ENCODE results near the gene NUBP2. TPM values are rescaled to one million over a fixed set of nuclear protein-coding genes. Genes with fewer than 3 reads are reported as not detected.

NUBP2 gene
- total and polyA plus RNA-seq, 8 donors, result 20.4 to 58.8 (median 31.0) TPM

GRCh38 chr16:1768061-1768766 lies 14.5 kb upstream of the NUBP2 start:
- intact Hi-C loops (cut with DNase I), result no loop called here
- Histone ChIP-seq H3K4me1 (peaks cover 0 to 6% (median 0%) of the 10 kb centered on the region in 3 donors), H3K27me3 (no peaks in the 10 kb centered on the region), H3K36me3 (peaks cover 0 to 41% (median 10%) of the 10 kb centered on the region in 3 donors), H3K4me3 (no peak overlapping the region), H3K27ac (no peak overlapping the region), H3K9me3 (no peaks in the 10 kb centered on the region)
- DNase-seq (peak in 2 of 6 donors; percentile 62 to 85), FAIRE-seq (no peak), ATAC-seq (no peak)
- TF ChIP-seq CTCF (IDR thresholded peaks at IDR 0.05), result no peak
- 89 to 91% methylated on average over 41 of the region's 41 CpGs for WGBS, 2 donors

GRCh38 chr16:1768767-1769401 lies 13.9 kb upstream of the NUBP2 start:
- peak in 1 of 6 donors; percentile 72 for DNase-seq
- Histone ChIP-seq H3K36me3 (peaks cover 0 to 37% (median 10%) of the 10 kb centered on the region in 3 donors), H3K9me3 (no peaks in the 10 kb centered on the region), H3K4me3 (no peak overlapping the region), H3K27ac (no peak overlapping the region), H3K27me3 (no peaks in the 10 kb centered on the region), H3K4me1 (peaks cover 0 to 6% (median 0%) of the 10 kb centered on the region in 3 donors)
- no peak for TF ChIP-seq CTCF (IDR thresholded peaks at IDR 0.05)
- intact Hi-C loops (cut with DNase I), result no loop called here
- no peak for FAIRE-seq
- WGBS, 2 donors, result 85 to 87% methylated on average over 26 of the region's 26 CpGs
- no peak for ATAC-seq

GRCh38 chr16:1769402-1770300 lies 13.1 kb upstream of the NUBP2 start:
- WGBS, 2 donors, result 75 to 76% methylated on average over 23 to 27 of the region's 27 CpGs
- H3K4me1 ChIP-seq, result peaks cover 7 to 12% (median 8%) of the 10 kb centered on the region in 3 donors
- no peaks in the 10 kb centered on the region for H3K27me3 ChIP-seq
- H3K9me3 ChIP-seq, result no peaks in the 10 kb centered on the region
- ATAC-seq, result no peak
- no peak for FAIRE-seq
- peak overlapping the region in 3 of 4 donors; percentile 51 to 70 (median 68) for H3K27ac ChIP-seq
- peak in 2 of 6 donors; percentile 60 to 85 for DNase-seq
- intact Hi-C loops (cut with DNase I), result no loop called here
- H3K4me3 ChIP-seq, result peak overlapping the region in 2 of 4 donors; percentile 87 to 100
- TF ChIP-seq CTCF (IDR thresholded peaks at IDR 0.05), result no peak
- peaks cover 0 to 31% (median 5%) of the 10 kb centered on the region in 3 donors for H3K36me3 ChIP-seq

GRCh38 chr16:1770328-1771187 lies 12.2 kb upstream of the NUBP2 start:
- Histone ChIP-seq H3K27ac (peak overlapping the region; percentile 51 to 70 (median 62)), H3K36me3 (peaks cover 0 to 22% (median 0%) of the 10 kb centered on the region in 3 donors), H3K4me1 (peaks cover 9 to 13% (median 9%) of the 10 kb centered on the region in 3 donors), H3K9me3 (no peaks in the 10 kb centered on the region), H3K4me3 (peak overlapping the region; percentile 87 to 100 (median 96)), H3K27me3 (no peaks in the 10 kb centered on the region)
- peak; percentile 17 to 29 (median 28) for ATAC-seq
- no peak for FAIRE-seq
- 2 to 3% methylated on average over 63 to 81 of the region's 81 CpGs for WGBS, 2 donors
- intact Hi-C loops (cut with DNase I), result no loop called here
- TF ChIP-seq CTCF (IDR thresholded peaks at IDR 0.05), result no peak
- peak; percentile 71 to 94 (median 86) for DNase-seq

Measured in pancreas (tissue), 10 donors.